ENCODE data around the gene SPG11.
A peak's percentile ranks its signal among the peaks of the same experiment; 100 is the strongest.
"Not testable (repeated sequence)": the region's sequence is repeated elsewhere in the genome, so short reads cannot be mapped to it uniquely, and the experiment has no call there.

SPG11 gene

GRCh38 chr15:44550734-44551133 lies 112.7 kb downstream of the SPG11 start:
- Histone ChIP-seq H3K27ac (ENCODE audit: insufficient read depth in 1 of 2, low read depth in 1 of 2, low read length in 2 of 2, poor library complexity in 1 of 2, severe bottlenecking in 2 of 2) (no peak overlapping the region), H3K27me3 (replicated peaks in 2 of 5; ENCODE audit: control insufficient read depth in 4 of 5, insufficient read depth in 5 of 5, low read length in 4 of 5) (no peaks in the 10 kb centered on the region), H3K4me1 (ENCODE audit: control extremely low read depth in 1 of 4, control insufficient read depth in 4 of 4, insufficient read depth in 4 of 4, low read length in 3 of 4) (peaks cover 6 to 12% (median 8%) of the 10 kb centered on the region in 4 experiments), H3K36me3 (ENCODE audit: control insufficient read depth in 4 of 4, insufficient read depth in 4 of 4, low read length in 3 of 4) (peaks cover 14 to 36% (median 25%) of the 10 kb centered on the region in 4 experiments), H3K4me3 (ENCODE audit: control insufficient read depth in 1 of 7, extremely low read depth in 1 of 7, insufficient read depth in 4 of 7, low read depth in 2 of 7, low read length in 6 of 7) (no peak overlapping the region), H3K9me3 (ENCODE audit: control extremely low read depth in 1 of 5, control insufficient read depth in 4 of 5, insufficient read depth in 2 of 5, low read depth in 1 of 5, low read length in 4 of 5) (no peaks in the 10 kb centered on the region)
- DNase-seq = no peak
- CTCF ChIA-PET = interaction anchor here (1.1 to 1.4 kb wide), 5 partner anchors 9 to 339 kb away, joined by 3 to 8 read pairs (median 4); no protein-coding TSS in a partner anchor
- 40% methylated on average over 1 of the region's 4 CpGs for WGBS (ENCODE audit: insufficient coverage)
- POLR2A ChIA-PET = interaction anchor here (0.7 kb wide), 1 partner anchor 13 kb away, joined by 3 read pairs; no protein-coding TSS in a partner anchor

GRCh38 chr15:44550256-44550655 lies 113.2 kb downstream of the SPG11 start:
- CTCF ChIA-PET = interaction anchor here (0.7 to 1.4 kb wide), 9 partner anchors 9 to 340 kb away, joined by 3 to 8 read pairs (median 3); no protein-coding TSS in a partner anchor
- Histone ChIP-seq H3K27me3 (replicated peaks in 2 of 5; ENCODE audit: control insufficient read depth in 4 of 5, insufficient read depth in 5 of 5, low read length in 4 of 5) (no peaks in the 10 kb centered on the region), H3K4me3 (ENCODE audit: control insufficient read depth in 1 of 7, extremely low read depth in 1 of 7, insufficient read depth in 4 of 7, low read depth in 2 of 7, low read length in 6 of 7) (no peak overlapping the region), H3K9me3 (ENCODE audit: control extremely low read depth in 1 of 5, control insufficient read depth in 4 of 5, insufficient read depth in 2 of 5, low read depth in 1 of 5, low read length in 4 of 5) (no peaks in the 10 kb centered on the region), H3K27ac (ENCODE audit: insufficient read depth in 1 of 2, low read depth in 1 of 2, low read length in 2 of 2, poor library complexity in 1 of 2, severe bottlenecking in 2 of 2) (no peak overlapping the region), H3K4me1 (ENCODE audit: control extremely low read depth in 1 of 4, control insufficient read depth in 4 of 4, insufficient read depth in 4 of 4, low read length in 3 of 4) (peaks cover 5 to 12% (median 7%) of the 10 kb centered on the region in 4 experiments), H3K36me3 (ENCODE audit: control insufficient read depth in 4 of 4, insufficient read depth in 4 of 4, low read length in 3 of 4) (peaks cover 12 to 31% (median 21%) of the 10 kb centered on the region in 4 experiments)
- peak; percentile 50 to 81 (median 72) for DNase-seq
- POLR2A ChIA-PET = no interaction called here
- WGBS (ENCODE audit: insufficient coverage) = 0% methylated on average over 1 of the region's 3 CpGs

- 100% methylated on average over 5 of the region's 9 CpGs for WGBS (ENCODE audit: insufficient coverage)
- CTCF ChIA-PET = interaction anchor here (1.0 to 1.4 kb wide), 3 partner anchors 8 to 29 kb away, joined by 3 read pairs; no protein-coding TSS in a partner anchor
These were observed 114.3 kb downstream of the SPG11 start for GRCh38 chr15:44549152-44549551.

GRCh38 chr15:44545913-44546802 lies 117.3 kb downstream of the SPG11 start:
- H3K9me3 ChIP-seq (ENCODE audit: control extremely low read depth in 1 of 5, control insufficient read depth in 4 of 5, insufficient read depth in 2 of 5, low read depth in 1 of 5, low read length in 4 of 5) = no peaks in the 10 kb centered on the region
- DNase-seq = peak in 2 of 3 donors; percentile 54 to 56
- POLR2A ChIA-PET = interaction anchor here (0.6 to 1.2 kb wide), 3 partner anchors 8 to 14 kb away, joined by 3 to 4 read pairs (median 4); partner anchors contain the start of gene EIF3J
- H3K4me1 ChIP-seq (ENCODE audit: control extremely low read depth in 1 of 4, control insufficient read depth in 4 of 4, insufficient read depth in 4 of 4, low read length in 3 of 4) = peaks cover 0 to 14% (median 6%) of the 10 kb centered on the region in 4 experiments
- CTCF ChIA-PET = interaction anchor here (1.0 to 2.7 kb wide), 10 partner anchors 9 to 117 kb away, joined by 3 to 13 read pairs (median 4); partner anchors contain the start of genes EIF3J and SPG11
- no peak overlapping the region for H3K27ac ChIP-seq (ENCODE audit: insufficient read depth in 1 of 2, low read depth in 1 of 2, low read length in 2 of 2, poor library complexity in 1 of 2, severe bottlenecking in 2 of 2)
- H3K4me3 ChIP-seq (ENCODE audit: control insufficient read depth in 1 of 7, extremely low read depth in 1 of 7, insufficient read depth in 4 of 7, low read depth in 2 of 7, low read length in 6 of 7) = peak overlapping the region in 2 of 7 experiments; percentile 0 to 27
- no peaks in the 10 kb centered on the region for H3K27me3 ChIP-seq (replicated peaks in 2 of 5; ENCODE audit: control insufficient read depth in 4 of 5, insufficient read depth in 5 of 5, low read length in 4 of 5)
- H3K36me3 ChIP-seq (ENCODE audit: control insufficient read depth in 4 of 4, insufficient read depth in 4 of 4, low read length in 3 of 4) = peaks cover 4 to 14% (median 8%) of the 10 kb centered on the region in 4 experiments
- 50% methylated on average over 1 of the region's 5 CpGs for WGBS (ENCODE audit: insufficient coverage)

More at GRCh38 chr15:44549152-44549551, 114.3 kb downstream of the SPG11 start:
- H3K4me1 ChIP-seq (ENCODE audit: control extremely low read depth in 1 of 4, control insufficient read depth in 4 of 4, insufficient read depth in 4 of 4, low read length in 3 of 4); H3K4me3 ChIP-seq (ENCODE audit: control insufficient read depth in 1 of 7, extremely low read depth in 1 of 7, insufficient read depth in 4 of 7, low read depth in 2 of 7, low read length in 6 of 7); POLR2A ChIA-PET; H3K9me3 ChIP-seq (ENCODE audit: control extremely low read depth in 1 of 5, control insufficient read depth in 4 of 5, insufficient read depth in 2 of 5, low read depth in 1 of 5, low read length in 4 of 5); H3K27ac ChIP-seq (ENCODE audit: insufficient read depth in 1 of 2, low read depth in 1 of 2, low read length in 2 of 2, poor library complexity in 1 of 2, severe bottlenecking in 2 of 2); DNase-seq; H3K27me3 ChIP-seq (replicated peaks in 2 of 5; ENCODE audit: control insufficient read depth in 4 of 5, insufficient read depth in 5 of 5, low read length in 4 of 5): not testable (repeated sequence)
- peaks cover 5 to 21% (median 16%) of the 10 kb centered on the region in 4 experiments for H3K36me3 ChIP-seq (ENCODE audit: control insufficient read depth in 4 of 4, insufficient read depth in 4 of 4, low read length in 3 of 4)

GRCh38 chr15:44544745-44545144 lies 118.7 kb downstream of the SPG11 start:
- ChIA-PET POLR2A (interaction anchor here (1.1 kb wide), 1 partner anchor 8 kb away, joined by 3 read pairs; the partner anchor contains the start of gene EIF3J), CTCF (interaction anchor here (1.1 to 2.7 kb wide), 5 partner anchors 11 to 119 kb away, joined by 3 to 13 read pairs (median 5); partner anchors contain the start of gene SPG11)
- not testable (repeated sequence) for H3K9me3 ChIP-seq (ENCODE audit: control extremely low read depth in 1 of 5, control insufficient read depth in 4 of 5, insufficient read depth in 2 of 5, low read depth in 1 of 5, low read length in 4 of 5); DNase-seq; H3K27me3 ChIP-seq (replicated peaks in 2 of 5; ENCODE audit: control insufficient read depth in 4 of 5, insufficient read depth in 5 of 5, low read length in 4 of 5); H3K27ac ChIP-seq (ENCODE audit: insufficient read depth in 1 of 2, low read depth in 1 of 2, low read length in 2 of 2, poor library complexity in 1 of 2, severe bottlenecking in 2 of 2); H3K4me3 ChIP-seq (ENCODE audit: control insufficient read depth in 1 of 7, extremely low read depth in 1 of 7, insufficient read depth in 4 of 7, low read depth in 2 of 7, low read length in 6 of 7)
- no CpG with 5 or more reads among the region's 5 CpGs for WGBS (ENCODE audit: insufficient coverage)
- Histone ChIP-seq H3K36me3 (ENCODE audit: control insufficient read depth in 4 of 4, insufficient read depth in 4 of 4, low read length in 3 of 4) (peaks cover 6 to 19% (median 14%) of the 10 kb centered on the region in 4 experiments), H3K4me1 (ENCODE audit: control extremely low read depth in 1 of 4, control insufficient read depth in 4 of 4, insufficient read depth in 4 of 4, low read length in 3 of 4) (peaks cover 0 to 14% (median 6%) of the 10 kb centered on the region in 4 experiments)

DNA sequence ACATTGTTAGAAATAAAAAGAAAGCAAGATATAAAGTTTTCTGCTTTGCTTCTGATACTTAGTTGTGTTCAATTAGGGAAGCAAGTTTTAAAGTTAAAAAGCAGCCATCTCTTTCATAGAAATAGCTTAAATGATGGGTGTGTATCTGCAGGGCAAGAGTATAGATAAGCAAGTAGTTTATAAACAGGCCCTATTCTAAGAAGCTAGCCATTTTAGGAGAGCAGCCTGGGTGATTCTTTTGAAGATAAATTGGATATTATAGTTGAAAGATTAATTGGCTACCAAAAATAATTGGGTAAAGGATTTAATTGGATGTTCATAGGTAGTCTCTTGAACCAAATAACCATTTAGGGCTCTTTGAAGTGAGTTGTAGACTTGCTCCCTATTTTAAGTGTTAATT lies 120.9 kb downstream of the SPG11 start:
- Histone ChIP-seq H3K9me3 (ENCODE audit: control extremely low read depth in 1 of 5, control insufficient read depth in 4 of 5, insufficient read depth in 2 of 5, low read depth in 1 of 5, low read length in 4 of 5) (no peaks in the 10 kb centered on the region), H3K4me3 (ENCODE audit: control insufficient read depth in 1 of 7, extremely low read depth in 1 of 7, insufficient read depth in 4 of 7, low read depth in 2 of 7, low read length in 6 of 7) (no peak overlapping the region), H3K4me1 (ENCODE audit: control extremely low read depth in 1 of 4, control insufficient read depth in 4 of 4, insufficient read depth in 4 of 4, low read length in 3 of 4) (peaks cover 7 to 26% (median 17%) of the 10 kb centered on the region in 4 experiments), H3K27ac (ENCODE audit: insufficient read depth in 1 of 2, low read depth in 1 of 2, low read length in 2 of 2, poor library complexity in 1 of 2, severe bottlenecking in 2 of 2) (peak overlapping the region in 1 of 2 experiments; percentile 29), H3K36me3 (ENCODE audit: control insufficient read depth in 4 of 4, insufficient read depth in 4 of 4, low read length in 3 of 4) (peaks cover 5 to 22% (median 11%) of the 10 kb centered on the region in 4 experiments), H3K27me3 (replicated peaks in 2 of 5; ENCODE audit: control insufficient read depth in 4 of 5, insufficient read depth in 5 of 5, low read length in 4 of 5) (no peaks in the 10 kb centered on the region)
- CTCF ChIA-PET = interaction anchor here (0.7 to 1.0 kb wide), 2 partner anchors 9 to 663 kb away, joined by 3 to 5 read pairs; no protein-coding TSS in a partner anchor
- DNase-seq = no peak
- POLR2A ChIA-PET = interaction anchor here (0.7 to 1.2 kb wide), 2 partner anchors 12 to 168 kb away, joined by 3 read pairs; partner anchors contain the start of genes B2M and PATL2

Measured in common myeloid progenitor, CD34-positive (primary cell).